H1 (cell line): ENCODE measurements around the gene SLC25A6. TPM values are rescaled to one million over a fixed set of nuclear protein-coding genes. Genes with fewer than 3 reads are reported as not detected.

Experiments used
- BCL11A ChIP-seq, 2 experiments: IDR thresholded peaks; one replicate each; pipeline ENCODE4 v1.6.1; 2011; ENCODE audit warnings: low read depth in 2 of 2, low read length in 2 of 2, mild to moderate bottlenecking in 2 of 2
- POLR2AphosphoS5 ChIP-seq: IDR thresholded peaks from 2 replicates; pipeline ENCODE4 v1.6.1; 2011; ENCODE audit warnings: low read depth, low read length
- SIN3A ChIP-seq, 2 experiments: IDR thresholded peaks in 1 of 2; conservative IDR thresholded peaks in 1 of 2; 2 replicates each; pipeline ENCODE4 v1.6.1; 2011 to 2012; ENCODE audit warnings: low read length in 2 of 2, improper control_type of control experiment in 1 of 2, low read depth in 1 of 2, mild to moderate bottlenecking in 1 of 2
- SP1 ChIP-seq: IDR thresholded peaks from 2 replicates; pipeline ENCODE4 v1.6.1; 2011; ENCODE audit warnings: low read depth, low read length
- polyA plus RNA-seq, 7 experiments: library from polyadenylated mRNA; depleted of rRNA in 3 of 7; stranded (reverse) in 5 of 7; unstranded in 2 of 7; fragments of >200 nt in 5 of 7; fragments of 200-250 nt in 2 of 7; gene quantifications; 1 replicate in 5 of 7; 2 replicates in 1 of 7; 4 replicates in 1 of 7; pipeline versions ENCODE4 v1.2.1 to v1.2.3, GENCODE V29; 2011 to 2013; ENCODE audit warnings: missing spikeins in 2 of 7, mixed read lengths in 2 of 7
- total RNA-seq: library from RNA; stranded (reverse); fragmentation: NEBNext Ultra II Directional; extraction: Animal tissue kit (Norgen Biotek cat#: 25700); gene quantifications from 2 replicates; pipeline ENCODE4 v1.2.1, GENCODE V29; 2021
- TF ChIP-seq, protein P1 (sequence below): fragments of 300-600 bp; sonication (generic); IDR thresholded peaks from 2 replicates; pipeline ENCODE4 v1.7.1; 2012; ENCODE audit warnings: low read length, moderate library complexity, mild to moderate bottlenecking, inconsistent platforms; ENCODE audit not compliant: insufficient replicate concordance

Gene SLC25A6
- total and polyA plus RNA-seq, 2 of the 8 experiments (the other 6 are each of a cell fraction or from before 2014, with no cell fraction given) = 487 to 1,220 TPM

- TF ChIP-seq, protein P1, sequence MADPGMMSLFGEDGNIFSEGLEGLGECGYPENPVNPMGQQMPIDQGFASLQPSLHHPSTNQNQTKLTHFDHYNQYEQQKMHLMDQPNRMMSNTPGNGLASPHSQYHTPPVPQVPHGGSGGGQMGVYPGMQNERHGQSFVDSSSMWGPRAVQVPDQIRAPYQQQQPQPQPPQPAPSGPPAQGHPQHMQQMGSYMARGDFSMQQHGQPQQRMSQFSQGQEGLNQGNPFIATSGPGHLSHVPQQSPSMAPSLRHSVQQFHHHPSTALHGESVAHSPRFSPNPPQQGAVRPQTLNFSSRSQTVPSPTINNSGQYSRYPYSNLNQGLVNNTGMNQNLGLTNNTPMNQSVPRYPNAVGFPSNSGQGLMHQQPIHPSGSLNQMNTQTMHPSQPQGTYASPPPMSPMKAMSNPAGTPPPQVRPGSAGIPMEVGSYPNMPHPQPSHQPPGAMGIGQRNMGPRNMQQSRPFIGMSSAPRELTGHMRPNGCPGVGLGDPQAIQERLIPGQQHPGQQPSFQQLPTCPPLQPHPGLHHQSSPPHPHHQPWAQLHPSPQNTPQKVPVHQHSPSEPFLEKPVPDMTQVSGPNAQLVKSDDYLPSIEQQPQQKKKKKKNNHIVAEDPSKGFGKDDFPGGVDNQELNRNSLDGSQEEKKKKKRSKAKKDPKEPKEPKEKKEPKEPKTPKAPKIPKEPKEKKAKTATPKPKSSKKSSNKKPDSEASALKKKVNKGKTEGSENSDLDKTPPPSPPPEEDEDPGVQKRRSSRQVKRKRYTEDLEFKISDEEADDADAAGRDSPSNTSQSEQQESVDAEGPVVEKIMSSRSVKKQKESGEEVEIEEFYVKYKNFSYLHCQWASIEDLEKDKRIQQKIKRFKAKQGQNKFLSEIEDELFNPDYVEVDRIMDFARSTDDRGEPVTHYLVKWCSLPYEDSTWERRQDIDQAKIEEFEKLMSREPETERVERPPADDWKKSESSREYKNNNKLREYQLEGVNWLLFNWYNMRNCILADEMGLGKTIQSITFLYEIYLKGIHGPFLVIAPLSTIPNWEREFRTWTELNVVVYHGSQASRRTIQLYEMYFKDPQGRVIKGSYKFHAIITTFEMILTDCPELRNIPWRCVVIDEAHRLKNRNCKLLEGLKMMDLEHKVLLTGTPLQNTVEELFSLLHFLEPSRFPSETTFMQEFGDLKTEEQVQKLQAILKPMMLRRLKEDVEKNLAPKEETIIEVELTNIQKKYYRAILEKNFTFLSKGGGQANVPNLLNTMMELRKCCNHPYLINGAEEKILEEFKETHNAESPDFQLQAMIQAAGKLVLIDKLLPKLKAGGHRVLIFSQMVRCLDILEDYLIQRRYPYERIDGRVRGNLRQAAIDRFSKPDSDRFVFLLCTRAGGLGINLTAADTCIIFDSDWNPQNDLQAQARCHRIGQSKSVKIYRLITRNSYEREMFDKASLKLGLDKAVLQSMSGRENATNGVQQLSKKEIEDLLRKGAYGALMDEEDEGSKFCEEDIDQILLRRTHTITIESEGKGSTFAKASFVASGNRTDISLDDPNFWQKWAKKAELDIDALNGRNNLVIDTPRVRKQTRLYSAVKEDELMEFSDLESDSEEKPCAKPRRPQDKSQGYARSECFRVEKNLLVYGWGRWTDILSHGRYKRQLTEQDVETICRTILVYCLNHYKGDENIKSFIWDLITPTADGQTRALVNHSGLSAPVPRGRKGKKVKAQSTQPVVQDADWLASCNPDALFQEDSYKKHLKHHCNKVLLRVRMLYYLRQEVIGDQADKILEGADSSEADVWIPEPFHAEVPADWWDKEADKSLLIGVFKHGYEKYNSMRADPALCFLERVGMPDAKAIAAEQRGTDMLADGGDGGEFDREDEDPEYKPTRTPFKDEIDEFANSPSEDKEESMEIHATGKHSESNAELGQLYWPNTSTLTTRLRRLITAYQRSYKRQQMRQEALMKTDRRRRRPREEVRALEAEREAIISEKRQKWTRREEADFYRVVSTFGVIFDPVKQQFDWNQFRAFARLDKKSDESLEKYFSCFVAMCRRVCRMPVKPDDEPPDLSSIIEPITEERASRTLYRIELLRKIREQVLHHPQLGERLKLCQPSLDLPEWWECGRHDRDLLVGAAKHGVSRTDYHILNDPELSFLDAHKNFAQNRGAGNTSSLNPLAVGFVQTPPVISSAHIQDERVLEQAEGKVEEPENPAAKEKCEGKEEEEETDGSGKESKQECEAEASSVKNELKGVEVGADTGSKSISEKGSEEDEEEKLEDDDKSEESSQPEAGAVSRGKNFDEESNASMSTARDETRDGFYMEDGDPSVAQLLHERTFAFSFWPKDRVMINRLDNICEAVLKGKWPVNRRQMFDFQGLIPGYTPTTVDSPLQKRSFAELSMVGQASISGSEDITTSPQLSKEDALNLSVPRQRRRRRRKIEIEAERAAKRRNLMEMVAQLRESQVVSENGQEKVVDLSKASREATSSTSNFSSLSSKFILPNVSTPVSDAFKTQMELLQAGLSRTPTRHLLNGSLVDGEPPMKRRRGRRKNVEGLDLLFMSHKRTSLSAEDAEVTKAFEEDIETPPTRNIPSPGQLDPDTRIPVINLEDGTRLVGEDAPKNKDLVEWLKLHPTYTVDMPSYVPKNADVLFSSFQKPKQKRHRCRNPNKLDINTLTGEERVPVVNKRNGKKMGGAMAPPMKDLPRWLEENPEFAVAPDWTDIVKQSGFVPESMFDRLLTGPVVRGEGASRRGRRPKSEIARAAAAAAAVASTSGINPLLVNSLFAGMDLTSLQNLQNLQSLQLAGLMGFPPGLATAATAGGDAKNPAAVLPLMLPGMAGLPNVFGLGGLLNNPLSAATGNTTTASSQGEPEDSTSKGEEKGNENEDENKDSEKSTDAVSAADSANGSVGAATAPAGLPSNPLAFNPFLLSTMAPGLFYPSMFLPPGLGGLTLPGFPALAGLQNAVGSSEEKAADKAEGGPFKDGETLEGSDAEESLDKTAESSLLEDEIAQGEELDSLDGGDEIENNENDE = no peak
- TF ChIP-seq BCL11A (IDR thresholded peaks at IDR 0.05; ENCODE audit: low read depth in 2 of 2, low read length in 2 of 2) (no peak), SP1 (peak; percentile 53; the same call in 1 of the 2 replicates), POLR2AphosphoS5 (peak; percentile 2; the same call in 1 of the 2 replicates), SIN3A (conservative IDR thresholded peaks at IDR 0.05 in 1 of 2, IDR thresholded peaks at IDR 0.05 in 1 of 2; ENCODE audit: low read depth in 1 of 2, low read length in 2 of 2) (0 out of 4 replicates have a peak, but pooled peaks of 1 of the 2 experiments have one; percentile 70)
Measured at GRCh38 chrX:1386338-1387127, 5.4 kb downstream of the SLC25A6 start (continued).
